ENCODE data around the gene ATG4D.

GRCh38 chr19:10550336-10550735 lies 6.6 kb downstream of the ATG4D start:
- TF ChIP-seq GATA2 (IDR thresholded peaks at IDR 0.05; ENCODE audit: low read depth, low read length): no peak
- TF ChIP-seq GATA3 (IDR thresholded peaks at IDR 0.05; ENCODE audit: low read depth, low read length): no peak

All from SH-SY5Y (cell line).